ENCODE measurements around the gene UROC1. TPM values are rescaled to one million over a fixed set of nuclear protein-coding genes. Genes with fewer than 3 reads are reported as not detected.
A peak's percentile ranks its signal among the peaks of the same experiment; 100 is the strongest.

The UROC1 gene
- total and polyA plus RNA-seq, 2 donors from 2014 or later: not detected

- intact Hi-C loops (cut with DNase I): no loop called here
- FAIRE-seq (no peak), DNase-seq (peak in 1 of 5 donors; percentile 51)
- H3K4me1 ChIP-seq (ENCODE audit: control insufficient read depth in 2 of 3, insufficient read depth in 2 of 3, low read depth in 1 of 3, low read length in 3 of 3): no peaks in the 10 kb centered on the region
- no peaks in the 10 kb centered on the region for H3K9me3 ChIP-seq (ENCODE audit: control insufficient read depth in 2 of 3, insufficient read depth in 1 of 3, low read length in 3 of 3)
- H3K4me3 ChIP-seq (ENCODE audit: low read length in 3 of 3): no peak overlapping the region
- no peak for TF ChIP-seq CTCF (IDR thresholded peaks at IDR 0.05; ENCODE audit: borderline replicate concordance, extremely low read depth, insufficient read depth)
- H3K9ac ChIP-seq (ENCODE audit: low read length in 3 of 3): no peak overlapping the region
- H3K36me3 ChIP-seq (ENCODE audit: control insufficient read depth in 2 of 3, insufficient read depth in 3 of 3, low read length in 3 of 3): no peaks in the 10 kb centered on the region
- no peaks in the 10 kb centered on the region for H3K27me3 ChIP-seq (ENCODE audit: control insufficient read depth, insufficient read depth, low read length)
- no peak overlapping the region for H3K27ac ChIP-seq (ENCODE audit: low read depth in 2 of 2, low read length in 2 of 2)
These were observed 609 bp upstream of the UROC1 start for GRCh38 chr3:126517986-126518778.

GRCh38 chr3:126516936-126517290, 660 bp downstream of the UROC1 start:
- Histone ChIP-seq H3K36me3 (ENCODE audit: control insufficient read depth in 2 of 3, insufficient read depth in 3 of 3, low read length in 3 of 3) (no peaks in the 10 kb centered on the region), H3K9ac (ENCODE audit: low read length in 3 of 3) (no peak overlapping the region), H3K27ac (ENCODE audit: low read depth in 2 of 2, low read length in 2 of 2) (no peak overlapping the region), H3K4me3 (ENCODE audit: low read length in 3 of 3) (no peak overlapping the region), H3K27me3 (ENCODE audit: control insufficient read depth, insufficient read depth, low read length) (no peaks in the 10 kb centered on the region), H3K4me1 (ENCODE audit: control insufficient read depth in 2 of 3, insufficient read depth in 2 of 3, low read depth in 1 of 3, low read length in 3 of 3) (no peaks in the 10 kb centered on the region), H3K9me3 (ENCODE audit: control insufficient read depth in 2 of 3, insufficient read depth in 1 of 3, low read length in 3 of 3) (no peaks in the 10 kb centered on the region)
- FAIRE-seq (no peak), DNase-seq (no peak)
- no peak for TF ChIP-seq CTCF (IDR thresholded peaks at IDR 0.05; ENCODE audit: borderline replicate concordance, extremely low read depth, insufficient read depth)
- intact Hi-C loops (cut with DNase I): no loop called here

GRCh38 chr3:126516152-126516935, 1.2 kb downstream of the UROC1 start:
- intact Hi-C loops (cut with DNase I): no loop called here
- no peaks in the 10 kb centered on the region for H3K9me3 ChIP-seq (ENCODE audit: control insufficient read depth in 2 of 3, insufficient read depth in 1 of 3, low read length in 3 of 3)
- no peak overlapping the region for H3K9ac ChIP-seq (ENCODE audit: low read length in 3 of 3)
- peak in 1 of 5 donors; percentile 41 for DNase-seq
- no peaks in the 10 kb centered on the region for H3K36me3 ChIP-seq (ENCODE audit: control insufficient read depth in 2 of 3, insufficient read depth in 3 of 3, low read length in 3 of 3)
- no peaks in the 10 kb centered on the region for H3K27me3 ChIP-seq (ENCODE audit: control insufficient read depth, insufficient read depth, low read length)
- no peak overlapping the region for H3K27ac ChIP-seq (ENCODE audit: low read depth in 2 of 2, low read length in 2 of 2)
- H3K4me1 ChIP-seq (ENCODE audit: control insufficient read depth in 2 of 3, insufficient read depth in 2 of 3, low read depth in 1 of 3, low read length in 3 of 3): no peaks in the 10 kb centered on the region
- FAIRE-seq: no peak
- TF ChIP-seq CTCF (IDR thresholded peaks at IDR 0.05; ENCODE audit: borderline replicate concordance, extremely low read depth, insufficient read depth): no peak
- no peak overlapping the region for H3K4me3 ChIP-seq (ENCODE audit: low read length in 3 of 3)
